CD14-positive monocyte (primary cell): ENCODE results near the gene ZC3H15. TPM values are rescaled to one million over a fixed set of nuclear protein-coding genes. Genes with fewer than 3 reads are reported as not detected.

ENCODE experiments used
- DNase-seq, 3 donors: peaks; one replicate each; pipeline ENCODE4 v3.0.0-alpha.2; 2011 to 2022
- H2AFZ ChIP-seq: 2 replicates; pipeline ENCODE4 v1.6.0; 2012; ENCODE audit warnings: mild to moderate bottlenecking, low read depth, low read length, inconsistent platforms; ENCODE audit not compliant: insufficient read depth, poor library complexity, severe bottlenecking
- H3K27ac ChIP-seq, 2 donors: 1 replicate in 1 of 2; 2 replicates in 1 of 2; pipeline ENCODE4 v1.5.1; 2012 to 2013; ENCODE audit warnings: low read length in 2 of 2, control low read depth in 1 of 2, inconsistent platforms in 1 of 2, low read depth in 1 of 2, mild to moderate bottlenecking in 1 of 2
- H3K27me3 ChIP-seq, 2 donors: one replicate each; pipeline versions ENCODE4 v1.6.0 to v1.6.1; 2011 to 2013; ENCODE audit warnings: low read length in 2 of 2; ENCODE audit not compliant: control insufficient read depth in 2 of 2, insufficient read depth in 2 of 2
- H3K36me3 ChIP-seq, 2 donors: replicated peaks in 1 of 2; 1 replicate in 1 of 2; 2 replicates in 1 of 2; pipeline versions ENCODE4 v1.5.1 to v1.6.1; 2012 to 2013; ENCODE audit warnings: low read length in 2 of 2, control low read depth in 1 of 2, inconsistent platforms in 1 of 2, mild to moderate bottlenecking in 1 of 2; ENCODE audit not compliant: insufficient read depth in 2 of 2, control insufficient read depth in 1 of 2
- H3K4me1 ChIP-seq, 2 donors: 1 replicate in 1 of 2; 2 replicates in 1 of 2; pipeline versions ENCODE4 v1.5.1 to v1.6.1; 2012 to 2013; ENCODE audit warnings: low read length in 2 of 2, control low read depth in 1 of 2, inconsistent platforms in 1 of 2, mild to moderate bottlenecking in 1 of 2, moderate library complexity in 1 of 2; ENCODE audit not compliant: insufficient read depth in 2 of 2, control insufficient read depth in 1 of 2
- H3K4me2 ChIP-seq: replicated peaks from 2 replicates; pipeline ENCODE3; 2012; ENCODE audit warnings: low read length, moderate library complexity, mild to moderate bottlenecking; ENCODE audit not compliant: poor library complexity, severe bottlenecking; ENCODE audit errors: extremely low read depth
- H3K4me3 ChIP-seq, 3 experiments: fragments of 200-600 bp in 1 of 3; sonication (generic) in 1 of 3; replicated peaks in 1 of 3; 1 replicate in 2 of 3; 2 replicates in 1 of 3; pipeline ENCODE4 v1.5.1; 2011 to 2013; ENCODE audit warnings: low read length in 3 of 3, mild to moderate bottlenecking in 3 of 3, control low read depth in 2 of 3, low read depth in 2 of 3, inconsistent platforms in 1 of 3, moderate library complexity in 1 of 3
- H3K79me2 ChIP-seq: 2 replicates; pipeline ENCODE4 v1.6.0; 2012; ENCODE audit warnings: mild to moderate bottlenecking, control low read depth, inconsistent platforms, low read length, moderate library complexity; ENCODE audit not compliant: insufficient read depth
- H3K9ac ChIP-seq: 2 replicates; pipeline ENCODE4 v1.6.0; 2017; ENCODE audit warnings: low read length, mild to moderate bottlenecking; ENCODE audit not compliant: insufficient read depth, poor library complexity, severe bottlenecking
- H3K9me3 ChIP-seq, 2 donors: replicated peaks in 1 of 2; 1 replicate in 1 of 2; 2 replicates in 1 of 2; pipeline versions ENCODE4 v1.5.1 to v1.6.1; 2012 to 2013; ENCODE audit warnings: low read length in 2 of 2, control low read depth in 1 of 2; ENCODE audit not compliant: control insufficient read depth in 1 of 2, insufficient read depth in 1 of 2
- H4K20me1 ChIP-seq: 2 replicates; pipeline ENCODE4 v1.6.0; 2012; ENCODE audit warnings: mild to moderate bottlenecking, low read length, control low read depth, moderate library complexity; ENCODE audit not compliant: insufficient read depth
- H3K27ac Mint-ChIP-seq, 7 donors: one replicate each; pipeline ENCODE4 v1.8.0; 2020; ENCODE audit warnings: mild to moderate bottlenecking in 7 of 7, mixed read lengths in 7 of 7, moderate library complexity in 6 of 7, inconsistent platforms in 2 of 7
- H3K27me3 Mint-ChIP-seq, 3 donors: one replicate each; pipeline ENCODE4 v1.8.0; 2021 to 2022; ENCODE audit warnings: low read depth in 3 of 3, mild to moderate bottlenecking in 3 of 3, mixed read lengths in 3 of 3, moderate library complexity in 3 of 3, inconsistent platforms in 1 of 3
- H3K36me3 Mint-ChIP-seq, 2 donors: one replicate each; pipeline ENCODE4 v1.8.0; 2020; ENCODE audit warnings: mixed read lengths in 2 of 2, inconsistent platforms in 1 of 2, mild to moderate bottlenecking in 1 of 2
- H3K4me1 Mint-ChIP-seq: one replicate; pipeline ENCODE4 v1.8.0; 2020; ENCODE audit warnings: mild to moderate bottlenecking, mixed read lengths
- H3K4me3 Mint-ChIP-seq, 2 donors: one replicate each; pipeline ENCODE4 v1.8.0; 2020; ENCODE audit warnings: mild to moderate bottlenecking in 2 of 2, mixed read lengths in 2 of 2, moderate library complexity in 1 of 2
- H3K9me3 Mint-ChIP-seq, 7 donors: one replicate each; pipeline ENCODE4 v1.8.0; 2020 to 2022; ENCODE audit warnings: mixed read lengths in 7 of 7, mild to moderate bottlenecking in 6 of 7, moderate library complexity in 6 of 7, inconsistent platforms in 2 of 7
- whole genome bisulfite sequencing: methylation state at CpG from one replicate; pipeline ENCODE4 v1.1.5; 2013; ENCODE audit warnings: missing lambda C conversion rate; ENCODE audit not compliant: insufficient coverage; 5-methylcytosine and 5-hydroxymethylcytosine counted together
- intact Hi-C, 2 donors: fragments of 100-400 bp; cut with micrococcal nuclease; formaldehyde crosslinking; loops; one replicate each; pipeline versions ENCODE4 v1.15.0 to v1.15.1; 2023
- polyA plus RNA-seq, 3 donors: library from polyadenylated mRNA; depleted of rRNA in 1 of 3; unstranded in 2 of 3; stranded (reverse) in 1 of 3; fragments of 300-500 nt in 2 of 3; fragments of >200 nt in 1 of 3; fragmentation: Illumina TruSeq in 2 of 3; gene quantifications; 1 replicate in 2 of 3; 2 replicates in 1 of 3; pipeline ENCODE4 v1.2.3, GENCODE V29; 2012 to 2021
- TF ChIP-seq, protein P1 (sequence below): fragments of 200-600 bp; IDR thresholded peaks from one replicate; pipeline ENCODE4 v1.8.0; 2022; ENCODE audit warnings: antibody characterized with exemption, mild to moderate bottlenecking

Gene ZC3H15
- polyA plus RNA-seq, 3 donors: 39.4 to 52.8 (median 40.6) TPM

DNA sequence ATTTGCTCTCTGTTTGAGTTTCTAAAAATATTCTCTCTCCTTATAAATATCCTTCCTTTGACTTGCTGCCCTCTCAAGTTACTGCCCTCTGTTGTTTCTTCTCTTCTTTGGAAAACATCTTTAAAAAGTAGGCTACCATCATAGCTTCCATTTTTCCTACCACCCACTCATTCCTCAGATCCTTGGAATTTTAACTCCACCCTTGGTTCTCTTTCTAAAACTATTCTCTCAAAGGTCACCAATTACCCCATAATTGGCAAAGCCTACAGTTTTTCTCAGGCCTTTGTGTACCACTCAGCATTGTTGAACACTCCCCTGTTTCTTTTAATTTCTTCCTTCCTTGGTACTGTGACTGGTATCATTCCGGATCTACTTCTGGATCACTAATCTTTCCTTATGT, 60.8 kb downstream of the ZC3H15 start:
- Mint-ChIP-seq H3K27me3 (no peaks in the 10 kb centered on the region), H3K9me3 (peaks cover 0 to 6% (median 2%) of the 10 kb centered on the region in 7 donors), H3K36me3 (no peaks in the 10 kb centered on the region), H3K4me1 (no peaks in the 10 kb centered on the region), H3K27ac (no peak overlapping the region), H3K4me3 (no peak overlapping the region)
- Histone ChIP-seq H3K4me2 (no peak overlapping the region), H3K79me2 (no peaks in the 10 kb centered on the region), H2AFZ (no peak overlapping the region), H3K9me3 (no peaks in the 10 kb centered on the region), H3K27me3 (no peaks in the 10 kb centered on the region), H3K9ac (no peak overlapping the region), H3K27ac (no peak overlapping the region), H3K4me1 (no peaks in the 10 kb centered on the region), H3K36me3 (no peaks in the 10 kb centered on the region), H4K20me1 (no peaks in the 10 kb centered on the region), H3K4me3 (no peak overlapping the region)
- TF ChIP-seq, protein P1, sequence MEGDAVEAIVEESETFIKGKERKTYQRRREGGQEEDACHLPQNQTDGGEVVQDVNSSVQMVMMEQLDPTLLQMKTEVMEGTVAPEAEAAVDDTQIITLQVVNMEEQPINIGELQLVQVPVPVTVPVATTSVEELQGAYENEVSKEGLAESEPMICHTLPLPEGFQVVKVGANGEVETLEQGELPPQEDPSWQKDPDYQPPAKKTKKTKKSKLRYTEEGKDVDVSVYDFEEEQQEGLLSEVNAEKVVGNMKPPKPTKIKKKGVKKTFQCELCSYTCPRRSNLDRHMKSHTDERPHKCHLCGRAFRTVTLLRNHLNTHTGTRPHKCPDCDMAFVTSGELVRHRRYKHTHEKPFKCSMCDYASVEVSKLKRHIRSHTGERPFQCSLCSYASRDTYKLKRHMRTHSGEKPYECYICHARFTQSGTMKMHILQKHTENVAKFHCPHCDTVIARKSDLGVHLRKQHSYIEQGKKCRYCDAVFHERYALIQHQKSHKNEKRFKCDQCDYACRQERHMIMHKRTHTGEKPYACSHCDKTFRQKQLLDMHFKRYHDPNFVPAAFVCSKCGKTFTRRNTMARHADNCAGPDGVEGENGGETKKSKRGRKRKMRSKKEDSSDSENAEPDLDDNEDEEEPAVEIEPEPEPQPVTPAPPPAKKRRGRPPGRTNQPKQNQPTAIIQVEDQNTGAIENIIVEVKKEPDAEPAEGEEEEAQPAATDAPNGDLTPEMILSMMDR: no peak
- 0% methylated on average over 1 of the region's 1 CpG for WGBS
- no peak for DNase-seq
- intact Hi-C loops: no loop called here

GRCh38 chr2:186551323-186552050, 65.4 kb downstream of the ZC3H15 start:
- Histone ChIP-seq H3K4me3 (no peak overlapping the region), H3K36me3 (no peaks in the 10 kb centered on the region), H3K27me3 (no peaks in the 10 kb centered on the region), H2AFZ (no peak overlapping the region), H3K79me2 (no peaks in the 10 kb centered on the region), H3K9ac (no peak overlapping the region), H3K27ac (no peak overlapping the region), H3K9me3 (no peaks in the 10 kb centered on the region), H4K20me1 (no peaks in the 10 kb centered on the region), H3K4me1 (no peaks in the 10 kb centered on the region), H3K4me2 (no peak overlapping the region)
- Mint-ChIP-seq H3K36me3 (no peaks in the 10 kb centered on the region), H3K4me3 (no peak overlapping the region), H3K4me1 (no peaks in the 10 kb centered on the region), H3K27ac (no peak overlapping the region), H3K27me3 (no peaks in the 10 kb centered on the region), H3K9me3 (peaks cover 0 to 4% (median 2%) of the 10 kb centered on the region in 7 donors)
- DNase-seq: no peak
- intact Hi-C loops: loop anchor here in 1 of 2 donors (10.0 kb wide), 1 partner anchor 53 kb away; no protein-coding TSS in a partner anchor
- WGBS: no CpG with 5 or more reads among the region's 8 CpGs
- TF ChIP-seq, protein P1: no peak
